OCI-LY7 (cell line): Measurements from ENCODE around the gene UBXN2A.

ENCODE experiments used
- CTCF ChIP-seq: fragments of 200-600 bp; sonication (generic); conservative IDR thresholded peaks from 2 replicates; pipeline ENCODE4 v1.5.1; 2014; ENCODE audit warnings: mild to moderate bottlenecking, antibody characterized with exemption, low read length, moderate library complexity, mixed read lengths
- EZH2phosphoT487 ChIP-seq: fragments of 200-600 bp; sonication (generic); IDR thresholded peaks from 2 replicates; pipeline ENCODE4 v1.6.1; 2018; ENCODE audit warnings: low read depth, borderline replicate concordance, mild to moderate bottlenecking, mixed run types, antibody characterized with exemption, low read length, moderate library complexity, mixed read lengths

- TF ChIP-seq CTCF (no peak), EZH2phosphoT487 (no peak)
Observed at GRCh38 chr2:23992931-23993330, 52.7 kb downstream of the UBXN2A start.
